HG02852 (cell line): Measurements from ENCODE around the gene PLD1.

Source experiments
- ATAC-seq: cut with Tn5 transposase; IDR thresholded peaks from one replicate; pipeline ENCODE4 v1.9.1; 2021; ENCODE audit warnings: mild to moderate bottlenecking, moderate library complexity; ENCODE audit not compliant: unreplicated experiment

Gene PLD1

GRCh38 chr3:171678971-171679492 lies 131.3 kb downstream of the PLD1 start:
- ATAC-seq: no peak

GRCh38 chr3:171677706-171678105 lies 132.6 kb downstream of the PLD1 start:
- no peak for ATAC-seq

- ATAC-seq: no peak
Observed at GRCh38 chr3:171676601-171677175, 133.6 kb downstream of the PLD1 start.

- ATAC-seq: no peak
Observed at GRCh38 chr3:171673951-171674350, 136.3 kb downstream of the PLD1 start.

GRCh38 chr3:171672538-171672937 lies 137.7 kb downstream of the PLD1 start:
- ATAC-seq: no peak

- ATAC-seq: no peak
Observed at GRCh38 chr3:171672124-171672523, 138.2 kb downstream of the PLD1 start.

GRCh38 chr3:171671709-171672108 lies 138.6 kb downstream of the PLD1 start:
- ATAC-seq: no peak

GRCh38 chr3:171666516-171666915 lies 143.8 kb downstream of the PLD1 start:
- no peak for ATAC-seq

GRCh38 chr3:171663805-171664204 lies 146.5 kb downstream of the PLD1 start:
- ATAC-seq: no peak

GRCh38 chr3:171661484-171661883 lies 148.8 kb downstream of the PLD1 start:
- no peak for ATAC-seq

GRCh38 chr3:171660188-171660587 lies 150.1 kb downstream of the PLD1 start:
- ATAC-seq: no peak

- ATAC-seq: no peak
Observed at GRCh38 chr3:171658841-171659240, 151.4 kb downstream of the PLD1 start.

- no peak for ATAC-seq
Observed at GRCh38 chr3:171654809-171655208, 155.5 kb downstream of the PLD1 start.

- no peak for ATAC-seq
Observed at GRCh38 chr3:171654326-171654725, 156.0 kb downstream of the PLD1 start.

- no peak for ATAC-seq
Observed at GRCh38 chr3:171653701-171654100, 156.6 kb downstream of the PLD1 start.

- ATAC-seq: no peak
Observed at GRCh38 chr3:171652932-171653331, 157.4 kb downstream of the PLD1 start.

GRCh38 chr3:171649911-171650592 lies 160.2 kb downstream of the PLD1 start:
- no peak for ATAC-seq

- ATAC-seq: no peak
Observed at GRCh38 chr3:171649267-171649666, 161.0 kb downstream of the PLD1 start.

GRCh38 chr3:171648069-171648468 lies 162.2 kb downstream of the PLD1 start:
- no peak for ATAC-seq

GRCh38 chr3:171646357-171647133 lies 163.7 kb downstream of the PLD1 start:
- ATAC-seq: peak; percentile 60

GRCh38 chr3:171644681-171645080 lies 165.6 kb downstream of the PLD1 start:
- no peak for ATAC-seq

- ATAC-seq: no peak
Observed at GRCh38 chr3:171643681-171644080, 166.6 kb downstream of the PLD1 start.
